T1000 (cell line): ENCODE results near the gene SERTAD4.
A peak's percentile ranks its signal among the peaks of the same experiment; 100 is the strongest.
"Not testable (repeated sequence)": the region's sequence is repeated elsewhere in the genome, so short reads cannot be mapped to it uniquely, and the experiment has no call there.

ENCODE experiments used
- DNase-seq: peaks from one replicate; lab custom pipeline; 2025; ENCODE audit warnings: mixed read lengths; lab: John Stamatoyannopoulos, UW

SERTAD4 gene

DNA sequence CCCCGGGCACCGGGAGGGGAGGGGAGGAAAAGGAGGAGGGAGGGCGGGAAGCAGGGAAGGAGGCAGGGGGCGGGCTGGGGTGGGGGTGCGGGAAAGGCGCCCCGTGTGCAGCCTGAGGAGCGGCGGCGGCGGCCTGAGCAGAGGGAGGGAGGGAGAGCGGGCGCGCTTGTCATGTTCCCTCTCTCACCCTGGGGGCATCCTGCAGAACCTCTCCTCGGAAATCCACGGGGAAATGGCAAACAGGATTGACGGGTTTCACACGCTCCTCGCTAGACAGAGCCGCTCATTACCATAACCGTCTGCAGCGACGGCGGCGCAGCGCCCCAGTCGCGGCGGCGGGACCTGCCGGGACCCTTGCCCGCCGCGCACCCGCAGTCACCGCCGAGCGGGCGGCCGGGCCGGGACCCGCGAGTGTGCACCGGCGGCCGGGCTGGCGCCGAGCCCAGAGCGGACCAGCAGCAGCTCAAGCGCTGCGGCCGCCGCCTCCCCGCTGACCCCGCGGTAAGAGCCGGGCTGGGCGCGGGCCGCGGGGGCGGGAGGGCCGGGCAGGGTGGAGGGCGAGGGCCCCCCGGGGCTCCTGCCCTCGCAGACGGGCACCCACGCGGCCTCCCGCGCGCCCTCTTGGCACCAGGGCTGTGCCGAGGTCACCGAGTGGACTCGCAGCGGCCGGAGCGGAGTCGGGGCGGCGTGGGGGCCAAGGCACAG, at the start of gene SERTAD4:
Gene SERTAD4, plus strand, starts transcription at position 286 of the 705 bp plus-strand sequence. CDS start 5,165 bp downstream, outside the sequence.
- DNase-seq: peak; percentile 45

DNA sequence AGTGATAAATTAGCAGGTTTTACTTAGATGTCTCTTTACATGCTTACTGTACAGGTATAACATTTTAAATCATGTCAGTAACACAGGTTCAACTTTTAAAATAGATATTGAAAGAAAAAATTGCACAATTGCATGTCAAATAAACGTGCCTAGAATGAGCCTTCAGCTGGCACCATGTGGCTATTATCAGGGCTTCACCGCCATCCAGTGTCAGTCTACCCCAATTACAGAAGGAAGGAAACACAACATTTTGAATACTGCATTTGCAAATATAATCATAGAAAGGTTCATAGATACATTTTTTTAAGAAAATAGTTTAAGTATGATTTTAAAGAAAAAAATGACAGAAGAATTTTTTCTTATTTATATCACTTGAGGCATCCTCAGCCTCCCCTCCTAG, 47.5 kb upstream of the SERTAD4 start:
- no peak for DNase-seq

DNA sequence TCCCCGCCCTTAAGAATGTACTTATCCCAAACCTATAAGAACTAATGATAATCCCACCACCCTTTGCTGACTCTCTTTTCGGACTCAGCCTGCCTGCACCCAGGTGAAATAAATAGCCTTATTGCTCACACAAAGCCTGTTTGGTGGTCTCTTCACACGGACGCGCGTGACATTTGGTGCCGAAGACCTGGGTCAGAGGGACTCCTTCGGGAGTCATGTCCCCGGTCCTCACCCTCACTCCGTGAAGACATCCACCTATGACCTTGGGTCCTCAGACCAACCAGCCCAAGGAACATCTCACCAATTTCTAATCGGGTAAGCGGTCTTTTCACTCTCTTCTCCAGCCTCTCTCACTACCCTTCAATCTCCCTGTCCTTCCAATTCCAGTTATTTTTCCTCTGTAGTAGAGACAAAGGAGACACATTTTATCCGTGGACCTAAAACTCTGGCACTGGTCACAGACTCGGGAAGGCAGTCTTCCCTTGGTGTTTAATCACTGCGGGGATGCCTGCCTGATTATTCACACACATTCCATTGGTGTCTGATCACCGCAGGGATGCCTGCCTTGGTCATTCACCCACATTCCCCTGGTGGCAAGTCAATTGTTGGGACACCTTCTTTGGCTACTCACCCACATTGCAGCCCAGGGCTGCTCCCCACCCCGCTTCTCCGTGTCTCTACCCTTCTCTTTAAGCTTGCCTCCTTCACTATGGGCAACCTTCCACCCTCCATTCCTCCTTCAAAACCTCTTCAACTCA, 44.6 kb upstream of the SERTAD4 start:
- DNase-seq: peak; percentile 69

DNA sequence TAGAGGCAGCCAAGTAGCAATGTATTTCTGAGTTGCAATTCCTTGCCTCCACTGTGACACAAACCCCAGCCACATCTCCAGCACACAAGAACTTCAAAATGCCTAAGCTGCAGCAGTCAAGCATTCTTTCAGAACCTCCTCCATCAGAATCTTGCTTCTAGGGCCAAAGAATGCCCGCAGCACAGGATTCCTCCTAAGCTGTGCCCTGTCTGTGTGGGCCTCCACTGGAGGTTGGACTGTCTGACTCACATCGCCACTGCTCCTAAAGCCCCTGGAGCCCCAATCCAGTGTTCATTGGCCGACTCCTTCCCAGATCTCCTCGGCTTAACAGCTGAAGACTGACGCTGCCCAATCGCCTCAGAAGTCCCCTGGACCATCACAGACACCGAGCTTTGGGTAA, 43.2 kb upstream of the SERTAD4 start:
- DNase-seq: no peak

DNA sequence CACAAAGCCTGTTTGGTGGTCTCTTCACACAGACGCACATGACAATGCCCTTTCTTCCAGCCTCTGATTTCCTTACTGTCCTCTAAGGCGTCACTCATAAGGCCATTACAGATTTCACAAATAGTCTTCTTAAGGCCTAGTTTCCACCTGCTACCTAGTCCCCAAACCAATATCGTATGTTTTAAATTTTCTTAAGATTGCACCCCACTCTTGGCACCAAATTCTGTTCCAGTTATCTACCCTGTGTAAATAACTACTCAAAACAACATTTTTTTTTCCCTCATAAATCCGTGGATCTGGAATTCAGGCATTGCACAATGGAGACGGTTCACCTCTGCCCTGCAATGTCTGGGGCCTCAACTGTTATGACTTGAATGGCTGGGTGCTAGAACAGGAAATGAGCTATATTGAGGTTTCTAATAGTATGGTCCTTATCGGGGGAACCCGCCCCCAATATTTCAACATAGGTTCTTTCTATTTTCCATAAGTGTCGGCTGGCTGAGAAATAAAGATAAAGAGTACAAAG, 36.9 kb upstream of the SERTAD4 start:
- DNase-seq: no peak

GRCh38 chr1:210196266-210196665, 36.3 kb upstream of the SERTAD4 start:
- DNase-seq: not testable (repeated sequence)

DNA sequence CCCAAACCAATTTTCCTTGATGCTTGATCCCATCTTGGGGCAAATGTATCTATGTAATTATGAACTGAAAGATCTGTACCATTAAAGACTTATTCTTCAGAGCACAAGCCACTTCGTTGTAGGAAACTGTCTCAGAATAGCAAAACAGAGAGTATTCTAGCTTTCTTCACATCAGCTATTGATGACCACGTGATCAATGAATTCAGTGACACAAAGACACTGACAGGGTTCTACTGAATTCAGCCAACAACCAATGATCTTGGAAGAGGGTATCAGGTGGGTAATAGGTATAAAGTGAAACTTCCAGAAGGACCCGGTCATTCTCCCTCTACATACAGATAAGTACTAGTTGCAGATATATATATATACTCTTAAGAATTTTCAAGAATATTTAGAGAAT, 33.8 kb upstream of the SERTAD4 start:
- DNase-seq: no peak

DNA sequence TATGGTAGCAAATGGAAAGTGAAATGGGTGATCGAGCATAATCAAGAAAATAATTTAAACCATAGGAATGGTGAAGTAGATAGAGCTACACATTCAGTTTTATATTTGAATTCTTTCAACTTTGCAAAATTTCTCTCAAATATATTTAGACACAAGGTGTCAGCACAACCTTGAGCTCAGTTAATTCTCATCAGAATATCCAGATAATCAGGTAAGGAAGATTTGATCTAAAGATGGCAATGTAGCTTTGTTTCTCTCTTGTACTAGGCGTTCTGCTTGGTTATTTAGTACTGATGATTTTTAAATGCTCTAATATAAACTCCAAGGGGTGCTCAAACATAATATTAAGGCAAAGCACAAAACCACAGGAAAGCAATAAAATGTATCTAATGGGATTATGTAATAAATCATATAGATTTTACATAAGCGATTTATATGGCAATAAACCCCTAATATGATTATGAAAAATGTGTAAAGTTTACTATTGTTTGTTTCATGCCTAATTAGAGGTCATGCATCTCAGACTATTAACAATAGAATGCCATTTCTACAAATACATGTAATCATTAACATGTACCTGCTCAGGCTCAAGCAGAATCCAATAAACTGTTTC, 32.4 kb upstream of the SERTAD4 start:
- no peak for DNase-seq

DNA sequence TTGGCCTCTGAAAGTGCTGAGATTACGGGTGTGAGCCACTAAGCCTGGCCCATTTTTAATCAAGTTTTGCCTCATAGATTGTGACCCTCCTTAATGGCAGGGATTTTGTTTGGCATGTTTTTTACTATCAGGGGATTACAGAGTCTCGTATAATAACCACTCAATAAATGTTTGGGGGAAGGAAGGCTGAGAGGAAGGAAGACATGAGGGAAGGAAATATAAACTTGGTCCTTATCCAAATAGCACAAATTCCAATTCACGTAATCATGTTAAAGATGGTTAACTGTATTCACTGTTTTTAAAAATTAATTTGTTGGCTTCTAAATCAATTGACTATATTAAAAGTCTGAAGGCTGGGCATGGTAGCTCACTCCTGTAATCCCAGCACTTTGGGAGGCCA, 30.9 kb upstream of the SERTAD4 start:
- DNase-seq: no peak

GRCh38 chr1:210207597-210208450, 24.8 kb upstream of the SERTAD4 start:
- no peak for DNase-seq

DNA sequence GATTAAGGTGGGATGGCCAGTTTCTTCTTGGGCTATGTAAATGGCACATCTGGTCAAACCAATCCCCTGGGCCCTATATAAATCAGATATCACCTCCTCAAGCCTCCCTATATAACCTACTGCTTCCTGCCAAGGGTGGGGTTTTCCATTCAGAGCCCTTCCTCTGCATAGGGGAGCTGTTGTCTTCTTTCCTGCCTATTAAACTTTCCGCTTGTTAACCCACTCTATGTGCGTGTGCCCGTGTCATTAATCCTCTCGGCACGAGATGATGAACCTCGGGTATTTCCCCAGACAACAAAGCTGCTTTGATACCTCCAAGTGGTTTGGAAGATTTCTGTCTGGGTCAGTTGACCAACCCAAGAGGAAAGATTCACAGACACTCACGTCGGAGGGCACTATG, 19.3 kb upstream of the SERTAD4 start:
- DNase-seq: no peak

GRCh38 chr1:210214573-210215409, 17.8 kb upstream of the SERTAD4 start:
- no peak for DNase-seq

- DNase-seq: no peak
Observed at GRCh38 chr1:210217482-210217881, 15.1 kb upstream of the SERTAD4 start.

DNA sequence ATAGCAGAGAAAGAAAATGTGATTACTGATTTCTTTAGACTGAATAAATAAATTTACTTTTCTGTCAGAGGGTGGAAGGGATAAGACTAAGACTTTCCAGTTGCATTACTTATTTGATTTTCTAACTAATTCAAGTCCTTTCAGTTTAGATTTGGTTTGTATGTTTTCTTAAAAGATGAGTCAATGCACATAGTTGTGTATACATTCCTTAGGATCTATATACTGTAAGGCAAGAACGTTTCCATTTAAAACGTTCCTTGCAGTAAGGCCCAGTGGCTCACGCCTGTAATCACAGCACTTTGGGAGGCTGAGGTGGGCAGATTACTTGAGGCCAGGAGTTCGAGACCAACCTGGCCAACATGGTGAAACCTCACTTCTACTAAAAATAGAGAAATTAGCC, 14.5 kb upstream of the SERTAD4 start:
- no peak for DNase-seq

GRCh38 chr1:210222340-210223006, 10.1 kb upstream of the SERTAD4 start:
- DNase-seq: no peak

DNA sequence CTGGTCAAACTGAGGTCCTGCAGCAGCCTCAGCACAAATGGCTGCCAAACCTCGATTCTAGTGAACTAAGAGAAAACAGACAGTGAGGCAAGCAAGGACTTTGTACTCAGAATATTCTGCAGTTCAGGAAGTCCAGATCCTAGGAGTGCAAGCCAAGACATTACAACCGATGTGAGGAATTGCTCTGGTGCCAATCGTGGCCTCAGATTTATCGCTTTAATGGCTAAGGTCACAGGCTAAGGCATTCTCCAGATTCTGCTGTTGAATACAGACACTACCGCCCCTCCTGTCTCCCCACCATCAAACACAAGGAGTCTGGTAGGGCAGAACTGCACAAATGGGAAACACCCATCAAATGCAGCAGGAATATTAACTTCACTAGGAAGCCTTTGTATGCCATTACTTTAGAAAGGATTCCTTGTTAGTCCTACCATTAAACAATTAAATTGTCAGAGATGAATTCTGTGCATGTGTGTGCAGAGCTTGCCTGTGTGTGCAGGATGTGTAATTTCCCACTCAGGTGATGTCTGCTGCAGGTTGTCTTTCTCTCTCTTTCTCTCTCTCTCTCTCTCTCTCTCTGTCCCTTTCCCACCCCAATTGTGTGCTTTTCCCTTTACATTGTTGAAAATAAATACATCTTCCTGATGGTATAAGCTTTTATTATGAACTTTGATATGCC, 9.2 kb upstream of the SERTAD4 start:
- no peak for DNase-seq

DNA sequence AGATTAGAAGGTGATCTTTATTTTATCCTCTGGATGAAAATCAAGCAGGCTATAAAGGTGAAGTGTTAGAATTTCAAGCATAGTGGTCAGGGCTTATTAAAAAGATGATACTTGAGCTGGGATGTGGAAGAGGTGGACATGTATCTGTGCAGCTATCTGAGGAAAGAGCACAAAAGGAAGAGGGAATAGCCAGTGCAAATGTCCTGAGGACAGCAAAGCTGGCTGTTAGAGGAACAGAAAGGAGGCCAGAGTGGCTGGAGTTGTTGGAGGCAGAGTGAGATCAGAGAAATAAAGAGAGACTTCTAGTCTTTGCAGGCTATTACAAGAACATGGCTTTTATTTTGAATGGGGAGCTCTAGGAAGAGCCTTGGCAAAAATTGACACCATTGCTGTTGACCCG, 4.4 kb upstream of the SERTAD4 start:
- no peak for DNase-seq

DNA sequence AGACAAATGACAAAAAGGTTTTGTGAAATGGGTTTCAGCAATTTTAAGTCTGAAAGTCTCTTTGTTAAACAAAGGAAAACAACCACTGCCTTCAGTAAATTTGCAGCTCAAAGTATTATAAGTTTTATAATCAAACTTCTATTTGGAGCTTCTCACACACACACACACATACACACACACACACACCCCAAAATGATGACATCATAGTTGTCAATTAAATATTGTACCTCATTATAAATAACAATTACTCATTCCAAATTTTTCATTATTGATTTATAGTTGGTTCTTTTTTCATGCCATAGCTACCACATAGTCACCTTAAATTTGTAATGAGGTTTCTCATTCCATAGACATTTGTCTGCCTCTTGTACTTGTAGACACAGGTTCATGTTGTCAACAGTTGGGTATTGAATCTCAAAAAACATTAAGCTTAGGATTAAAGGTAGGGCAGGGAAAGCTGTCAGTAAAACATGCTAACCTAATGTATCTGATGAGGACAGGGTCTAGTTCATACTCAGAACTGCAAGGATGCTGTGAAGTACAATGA, 2.4 kb upstream of the SERTAD4 start:
- no peak for DNase-seq

DNA sequence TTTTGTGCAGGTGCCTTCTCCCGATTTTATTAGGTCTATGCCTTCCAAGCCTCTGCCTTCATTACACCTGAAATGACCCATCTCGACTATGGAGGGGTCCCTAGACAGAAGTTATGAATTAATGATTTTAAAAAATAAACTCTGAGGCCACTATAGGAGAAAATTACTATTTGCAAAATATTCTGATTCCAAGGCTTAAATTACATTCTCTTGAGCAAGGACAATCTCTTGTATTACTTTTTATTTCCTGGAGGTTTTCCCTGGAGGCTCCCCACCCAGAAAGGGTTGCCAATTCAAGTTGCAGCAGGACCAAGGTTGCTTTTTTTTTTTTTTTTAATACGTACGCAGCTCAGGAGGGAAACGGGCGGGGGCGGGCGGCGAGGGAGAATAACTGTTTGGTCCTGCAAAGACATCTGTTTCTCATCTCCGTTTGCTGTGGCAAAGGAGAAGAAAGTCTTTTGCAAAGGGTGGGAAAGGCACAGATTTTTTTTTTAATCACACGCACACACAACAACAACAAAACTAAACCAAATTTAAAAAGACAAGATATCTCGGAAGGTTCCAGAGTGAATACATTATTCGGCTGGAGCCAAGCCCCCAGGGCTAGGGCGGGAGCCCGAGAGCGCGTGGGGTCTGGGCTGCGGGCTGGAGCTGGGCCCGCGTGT, 618 bp upstream of the SERTAD4 start:
- no peak for DNase-seq
